GM23338 (cell line): ENCODE data around the gene DTX4. TPM values are rescaled to one million over a fixed set of nuclear protein-coding genes. Genes with fewer than 3 reads are reported as not detected.

Experiments
- ATAC-seq: fragments of 200-7000 bp; cut with Tn5 transposase; 3 replicates; pipeline ENCODE4 v1.9.1; 2020
- DNase-seq: peaks from one replicate; pipeline ENCODE4 v3.0.0-alpha.2; 2015; ENCODE audit warnings: low spot score
- H2AFZ ChIP-seq: fragments of 200-600 bp; sonication (generic); 2 replicates; pipeline ENCODE4 v1.8.0; 2016; ENCODE audit warnings: antibody characterized with exemption, mild to moderate bottlenecking, moderate library complexity
- H3F3A ChIP-seq: fragments of 200-600 bp; sonication (generic); replicated peaks from 2 replicates; pipeline ENCODE4 v1.8.0; 2017; ENCODE audit warnings: antibody characterized with exemption, mixed run types, low read depth
- H3K27ac ChIP-seq: fragments of 200-600 bp; sonication (generic); 2 replicates; pipeline ENCODE4 v1.6.1; 2016; ENCODE audit warnings: low read depth
- H3K27me3 ChIP-seq: fragments of 200-600 bp; sonication (generic); 2 replicates; pipeline ENCODE4 v1.8.0; 2016; ENCODE audit warnings: mild to moderate bottlenecking, mixed run types, moderate library complexity; ENCODE audit not compliant: insufficient read depth
- H3K36me3 ChIP-seq: fragments of 200-600 bp; sonication (generic); 2 replicates; pipeline ENCODE4 v1.8.0; 2016; ENCODE audit warnings: mild to moderate bottlenecking; ENCODE audit not compliant: insufficient read depth
- H3K4me1 ChIP-seq: fragments of 200-600 bp; sonication (generic); 2 replicates; pipeline ENCODE4 v1.8.0; 2016; ENCODE audit warnings: mild to moderate bottlenecking, moderate library complexity; ENCODE audit not compliant: insufficient read depth
- H3K4me2 ChIP-seq: fragments of 200-600 bp; sonication (generic); 2 replicates; pipeline ENCODE4 v1.7.1; 2017; ENCODE audit warnings: mixed run types
- H3K4me3 ChIP-seq: fragments of 200-600 bp; sonication (generic); 2 replicates; pipeline ENCODE4 v1.6.1; 2016; ENCODE audit warnings: mixed run types
- H3K79me2 ChIP-seq: fragments of 200-600 bp; sonication (generic); replicated peaks from 2 replicates; pipeline ENCODE4 v1.8.0; 2017; ENCODE audit warnings: mild to moderate bottlenecking; ENCODE audit not compliant: insufficient read depth
- H3K9me2 ChIP-seq: fragments of 200-600 bp; sonication (generic); 2 replicates; pipeline ENCODE4 v1.8.0; 2017; ENCODE audit not compliant: insufficient read depth
- H4K20me1 ChIP-seq: fragments of 200-600 bp; sonication (generic); replicated peaks from 2 replicates; pipeline ENCODE4 v1.8.0; 2017; ENCODE audit warnings: mild to moderate bottlenecking; ENCODE audit not compliant: insufficient read depth
- H3K27ac Mint-ChIP-seq: 2 replicates; pipeline ENCODE4 v1.8.0; 2020; ENCODE audit warnings: inconsistent platforms, mild to moderate bottlenecking, moderate library complexity, mixed read lengths
- H3K27me3 Mint-ChIP-seq: 3 replicates; pipeline ENCODE4 v1.8.0; 2022; ENCODE audit warnings: low read depth, mild to moderate bottlenecking, moderate library complexity, mixed read lengths, inconsistent platforms; ENCODE audit not compliant: insufficient read depth, poor library complexity
- H3K36me3 Mint-ChIP-seq: 3 replicates; pipeline ENCODE4 v1.8.0; 2021; ENCODE audit warnings: low read depth, mild to moderate bottlenecking, inconsistent platforms, moderate library complexity, mixed read lengths
- H3K4me1 Mint-ChIP-seq: 3 replicates; pipeline ENCODE4 v1.8.0; 2020; ENCODE audit warnings: mild to moderate bottlenecking, inconsistent platforms, mixed read lengths
- H3K4me3 Mint-ChIP-seq: 3 replicates; pipeline ENCODE4 v1.8.0; 2021; ENCODE audit warnings: moderate library complexity, mild to moderate bottlenecking, inconsistent platforms, mixed read lengths
- H3K9me3 Mint-ChIP-seq: 3 replicates; pipeline ENCODE4 v1.8.0; 2020; ENCODE audit warnings: moderate library complexity, mild to moderate bottlenecking, inconsistent platforms, mixed read lengths
- CREB1 ChIP-seq: fragments of 250-450 bp; sonication (Bioruptor Pico); IDR thresholded peaks from 2 replicates; pipeline ENCODE4 v1.5.0; 2020; ENCODE audit warnings: low read depth, mild to moderate bottlenecking, moderate library complexity
- CTCF ChIP-seq, 2 experiments: fragments of 200-600 bp in 1 of 2; sonication (generic) in 1 of 2; conservative IDR thresholded peaks; 2 replicates each; pipeline versions ENCODE4 v1.5.1 to v1.6.1; 2016 to 2017; ENCODE audit warnings: antibody characterized with exemption in 2 of 2, low read depth in 2 of 2, mild to moderate bottlenecking in 2 of 2, moderate library complexity in 1 of 2
- ETS1 ChIP-seq: IDR thresholded peaks from 2 replicates; pipeline ENCODE4 v1.6.1; 2016; ENCODE audit warnings: antibody characterized with exemption
- EZH2 ChIP-seq: fragments of 200-600 bp; sonication (generic); IDR thresholded peaks from one replicate; pipeline ENCODE4 v1.8.0; 2017; ENCODE audit warnings: antibody characterized with exemption, mild to moderate bottlenecking, low read depth; ENCODE audit not compliant: unreplicated experiment
- JUNB ChIP-seq: IDR thresholded peaks from one replicate; pipeline ENCODE4 v1.6.1; 2016; ENCODE audit warnings: antibody characterized with exemption; ENCODE audit not compliant: unreplicated experiment
- NANOG ChIP-seq: IDR thresholded peaks from 2 replicates; pipeline ENCODE4 v1.6.1; 2016; ENCODE audit warnings: antibody characterized with exemption, borderline replicate concordance
- POLR2AphosphoS5 ChIP-seq: IDR thresholded peaks from 2 replicates; pipeline ENCODE4 v1.6.1; 2016; ENCODE audit warnings: antibody characterized with exemption, low read depth
- REST ChIP-seq: IDR thresholded peaks from one replicate; pipeline ENCODE4 v1.6.1; 2018; ENCODE audit warnings: antibody characterized with exemption; ENCODE audit not compliant: unreplicated experiment
- STAT1 ChIP-seq: IDR thresholded peaks from one replicate; pipeline ENCODE4 v1.6.1; 2016; ENCODE audit warnings: antibody characterized with exemption; ENCODE audit not compliant: unreplicated experiment
- ZNF114 ChIP-seq: fragments of 250-450 bp; sonication (Bioruptor Pico); IDR thresholded peaks from 2 replicates; pipeline ENCODE4 v1.5.0; 2020; ENCODE audit warnings: mild to moderate bottlenecking, moderate library complexity
- ZNF331 ChIP-seq: fragments of 250-450 bp; sonication (Bioruptor Pico); IDR thresholded peaks from 2 replicates; pipeline ENCODE4 v1.5.0; 2020; ENCODE audit warnings: low read depth, mild to moderate bottlenecking, moderate library complexity
- ZNF462 ChIP-seq: fragments of 250-450 bp; sonication (Bioruptor Pico); IDR thresholded peaks from 2 replicates; pipeline ENCODE4 v1.5.0; 2020; ENCODE audit warnings: mild to moderate bottlenecking, moderate library complexity
- polyA plus RNA-seq: library from polyadenylated mRNA; unstranded; fragments of >200 nt; fragmentation: Nextera tagmentation; extraction: Ambion mirVana; gene quantifications from 2 replicates; pipeline ENCODE4 v1.2.1, GENCODE V29; 2016
- total RNA-seq: library from RNA; depleted of rRNA; stranded (reverse); fragments of >200 nt; shearing (Covaris generic); gene quantifications from 2 replicates; pipeline ENCODE4 v1.2.3, GENCODE V29; 2014

The DTX4 gene
- total and polyA plus RNA-seq, 2 experiments from 2014 or later = 4.2 to 14.7 TPM

- DNase-seq = peak; percentile 52
- peak overlapping the region; percentile 91 for H3K4me3 Mint-ChIP-seq
Measured at GRCh38 chr11:59172345-59173079, 580 bp downstream of the DTX4 start.

More at GRCh38 chr11:59172345-59173079, 580 bp downstream of the DTX4 start:
- ATAC-seq = peak; percentile 12
- peak overlapping the region; percentile 99 for H3K4me2 ChIP-seq
- peak overlapping the region; percentile 78; the same call in 1 of the 2 replicates for H3K27ac Mint-ChIP-seq
- peaks cover 14% of the 10 kb centered on the region for H3K79me2 ChIP-seq
- no peak overlapping the region for H3K27ac ChIP-seq
- H3K27me3 Mint-ChIP-seq = peaks cover 14% of the 10 kb centered on the region
- no peaks in the 10 kb centered on the region for H3K36me3 ChIP-seq
- H3K9me2 ChIP-seq = no peaks in the 10 kb centered on the region; the same call in 1 of the 2 replicates
- no peak for TF ChIP-seq STAT1
- no peak for TF ChIP-seq POLR2AphosphoS5
- TF ChIP-seq EZH2 = no peak
- TF ChIP-seq REST = no peak
- TF ChIP-seq ZNF331 = no peak
- TF ChIP-seq JUNB = no peak
- no peak for TF ChIP-seq NANOG
- no peak for TF ChIP-seq ZNF462 (CRISPR knock-in tag)
- TF ChIP-seq CREB1 (CRISPR knock-in tag) = no peak
- no peak for TF ChIP-seq ETS1
- TF ChIP-seq ZNF114 (CRISPR knock-in tag) = no peak
- TF ChIP-seq CTCF (conservative IDR thresholded peaks at IDR 0.05; ENCODE audit: low read depth in 2 of 2) = no peak
- peaks cover 5% of the 10 kb centered on the region; the same call in 1 of the 2 replicates for H3F3A ChIP-seq
- H3K9me3 Mint-ChIP-seq = no peaks in the 10 kb centered on the region
- peaks cover 13% of the 10 kb centered on the region for H3K4me1 ChIP-seq
- H4K20me1 ChIP-seq = 0 out of 2 replicates have a peak, but pooled peaks cover 7% of the 10 kb centered on the region
- peak overlapping the region; percentile 97 for H2AFZ ChIP-seq
- peaks cover 31% of the 10 kb centered on the region for H3K4me1 Mint-ChIP-seq
- peaks cover 6% of the 10 kb centered on the region; the same call in 1 of the 2 replicates for H3K27me3 ChIP-seq
- peaks cover 12% of the 10 kb centered on the region for H3K36me3 Mint-ChIP-seq
- peak overlapping the region; percentile 83 for H3K4me3 ChIP-seq
